ENCODE measurements around the gene CCDC167.

GRCh38 chr6:37477191-37477590, 22.5 kb downstream of the CCDC167 start:
- TF ChIP-seq CTCF (IDR thresholded peaks at IDR 0.05 in 2 of 3, conservative IDR thresholded peaks at IDR 0.05 in 1 of 3; ENCODE audit: borderline replicate concordance in 1 of 3, insufficient read depth in 1 of 3, low read depth in 2 of 3, low read length in 2 of 3) (no peak), POLR2AphosphoS5 (IDR thresholded peaks at IDR 0.05; ENCODE audit: low read depth, low read length) (no peak), POLR2A (IDR thresholded peaks at IDR 0.05; ENCODE audit: borderline replicate concordance, extremely low read depth, insufficient read depth, insufficient read length) (no peak)
